Endothelial cell of umbilical vein (primary cell): Measurements from ENCODE around the gene CRY1. TPM values are rescaled to one million over a fixed set of nuclear protein-coding genes. Genes with fewer than 3 reads are reported as not detected.

Source experiments
- BruUV-seq: library from RNA; stranded (reverse); fragments of 400-500 nt; replicated peaks from 2 replicates; lab custom pipeline; 2021; lab: Mats Ljungman, UMichigan
- CTCF ChIA-PET: fragments of 300-600, 350-600 bp; sonication (Branson Sonifier 250); formaldehyde crosslinking; loops from one replicate; lab custom pipeline; 2021; ENCODE audit warnings: antibody characterized with exemption, inconsistent platforms; lab: Charles Lee
- POLR2A ChIA-PET: fragments of 300-600, 350-600 bp; sonication (Branson Sonifier 250); formaldehyde crosslinking; loops from one replicate; lab custom pipeline; 2021; ENCODE audit warnings: antibody characterized with exemption, inconsistent platforms; lab: Charles Lee
- DNase-seq: peaks from one replicate; pipeline ENCODE4 v3.0.0-alpha.2; 2011; ENCODE audit warnings: low read depth, low spot score
- FAIRE-seq: peaks from 2 replicates; lab custom pipeline; 2011; peaks lifted over from hg19 to GRCh38; lab: Jason Lieb, UNC
- H2AFZ ChIP-seq: 2 replicates; pipeline ENCODE4 v1.6.0; 2012; ENCODE audit warnings: low read depth, low read length, control low read depth, inconsistent platforms
- H3K27ac ChIP-seq: 2 replicates; pipeline ENCODE4 v1.5.1; 2011; ENCODE audit warnings: low read depth, mild to moderate bottlenecking, control low read depth, low read length, moderate library complexity; ENCODE audit not compliant: insufficient read depth
- H3K27me3 ChIP-seq, 2 experiments: 2 replicates each; pipeline versions ENCODE4 v1.6.0 to v1.6.1; 2011; ENCODE audit warnings: low read length in 2 of 2, mixed read lengths in 1 of 2; ENCODE audit not compliant: control insufficient read depth in 2 of 2, insufficient read depth in 2 of 2
- H3K36me3 ChIP-seq, 2 experiments: 2 replicates in 1 of 2; 3 replicates in 1 of 2; pipeline ENCODE4 v1.5.1; 2011; ENCODE audit warnings: low read length in 2 of 2, mild to moderate bottlenecking in 1 of 2, moderate library complexity in 1 of 2; ENCODE audit not compliant: control insufficient read depth in 2 of 2, insufficient read depth in 2 of 2; ENCODE audit errors: extremely low read depth in 1 of 2
- H3K4me1 ChIP-seq: 3 replicates; pipeline ENCODE4 v1.5.1; 2011; ENCODE audit warnings: mild to moderate bottlenecking, low read length; ENCODE audit not compliant: control insufficient read depth, insufficient read depth; ENCODE audit errors: extremely low read depth
- H3K4me2 ChIP-seq: 2 replicates; pipeline ENCODE4 v1.6.1; 2011; ENCODE audit warnings: low read length, control low read depth, mixed read lengths; ENCODE audit not compliant: insufficient read depth
- H3K4me3 ChIP-seq, 3 experiments: fragments of 200-600 bp in 1 of 3; sonication (generic), shearing (Covaris generic) in 1 of 3; replicated peaks in 1 of 3; 2 replicates each; pipeline ENCODE4 v1.5.1; 2011 to 2016; ENCODE audit warnings: control low read depth in 3 of 3, low read length in 3 of 3, mild to moderate bottlenecking in 2 of 3, inconsistent platforms in 1 of 3, low read depth in 1 of 3, moderate library complexity in 1 of 3; ENCODE audit not compliant: insufficient read depth in 1 of 3
- H3K79me2 ChIP-seq: 2 replicates; pipeline ENCODE4 v1.6.0; 2012; ENCODE audit warnings: low read length, inconsistent platforms; ENCODE audit not compliant: control insufficient read depth, insufficient read depth
- H3K9ac ChIP-seq: replicated peaks from 2 replicates; pipeline ENCODE3; 2011; ENCODE audit warnings: low read length, control low read depth; ENCODE audit not compliant: insufficient read depth; ENCODE audit errors: extremely low read depth
- H3K9me1 ChIP-seq: replicated peaks from 3 replicates; pipeline ENCODE4 v1.6.0; 2011; ENCODE audit warnings: mild to moderate bottlenecking, low read length; ENCODE audit not compliant: control insufficient read depth, insufficient read depth; ENCODE audit errors: extremely low read depth
- H3K9me3 ChIP-seq: replicated peaks from 2 replicates; pipeline ENCODE4 v1.5.1; 2012; ENCODE audit warnings: low read length, inconsistent platforms; ENCODE audit not compliant: control insufficient read depth, insufficient read depth
- H4K20me1 ChIP-seq: replicated peaks from 2 replicates; pipeline ENCODE3; 2011; ENCODE audit warnings: mild to moderate bottlenecking, low read length; ENCODE audit not compliant: control insufficient read depth, insufficient read depth; ENCODE audit errors: extremely low read depth
- CTCF ChIP-seq, 2 donors: IDR thresholded peaks; 1 replicate in 1 of 2; 2 replicates in 1 of 2; pipeline ENCODE4 v1.5.1; 2011; ENCODE audit warnings: low read length in 2 of 2, mild to moderate bottlenecking in 2 of 2, moderate library complexity in 2 of 2, control low read depth in 1 of 2, inconsistent platforms in 1 of 2, low read depth in 1 of 2; ENCODE audit not compliant: insufficient read depth in 1 of 2; ENCODE audit errors: extremely low read depth in 1 of 2
- EZH2 ChIP-seq: IDR thresholded peaks from 2 replicates; pipeline ENCODE4 v1.6.1; 2012; ENCODE audit warnings: borderline replicate concordance, low read depth, mild to moderate bottlenecking, moderate library complexity, low read length, inconsistent platforms; ENCODE audit not compliant: severe bottlenecking
- FOS ChIP-seq: IDR thresholded peaks from 2 replicates; pipeline ENCODE4 v1.6.1; 2011; ENCODE audit warnings: mild to moderate bottlenecking, low read length, moderate library complexity, borderline replicate concordance; ENCODE audit not compliant: insufficient read depth
- GATA2 ChIP-seq: IDR thresholded peaks from 2 replicates; pipeline ENCODE4 v1.7.0; 2011; ENCODE audit warnings: low read depth, mild to moderate bottlenecking, moderate library complexity, mixed read lengths, low read length; ENCODE audit not compliant: insufficient read length, insufficient read depth
- JUN ChIP-seq: IDR thresholded peaks from 2 replicates; pipeline ENCODE4 v1.6.1; 2011; ENCODE audit warnings: borderline replicate concordance, low read depth; ENCODE audit not compliant: insufficient read length, insufficient read depth
- MAX ChIP-seq: IDR thresholded peaks from 2 replicates; pipeline ENCODE4 v1.6.1; 2011; ENCODE audit not compliant: insufficient read depth, insufficient read length
- MYC ChIP-seq: IDR thresholded peaks from one replicate; pipeline ENCODE4 v1.6.1; 2011; ENCODE audit warnings: mild to moderate bottlenecking, low read depth, low read length
- POLR2A ChIP-seq: IDR thresholded peaks from 2 replicates; pipeline ENCODE4 v1.6.1; 2012; ENCODE audit warnings: low read depth, mild to moderate bottlenecking, control low read depth, low read length
- POLR2AphosphoS5 ChIP-seq: IDR thresholded peaks from 2 replicates; pipeline ENCODE4 v1.6.1; 2012; ENCODE audit warnings: low read depth, mild to moderate bottlenecking, control low read depth, low read length, moderate library complexity; ENCODE audit not compliant: insufficient read depth
- dilution Hi-C: fragments of 300-500 bp; cut with MboI; formaldehyde crosslinking; loops from one replicate; pipeline ENCODE4 v1.15.0; 2019; ENCODE audit warnings: low sequenced_read_pairs; ENCODE audit not compliant: extremely low pct_ligation_motif_present
- intact Hi-C: fragments of 100-400 bp; cut with micrococcal nuclease; formaldehyde crosslinking; loops from one replicate; pipeline ENCODE4 v1.10.0; 2022
- polyA plus RNA-seq, 4 experiments: library from polyadenylated mRNA; depleted of rRNA in 3 of 4; stranded (reverse) in 3 of 4; unstranded in 1 of 4; fragments of >200 nt; gene quantifications; 2 replicates each; pipeline versions ENCODE4 v1.2.1 to v1.2.3, GENCODE V29; 2011 to 2012; ENCODE audit warnings: missing spikeins in 1 of 4
- total RNA-seq: library from RNA; stranded (reverse); gene quantifications from 2 replicates; pipeline ENCODE4 v1.2.3, GENCODE V29; 2021

Gene CRY1
- total and polyA plus RNA-seq, 2 donors (not counting 3 experiments of a cell fraction or from before 2014, with no cell fraction given): 11.4 to 21.0 TPM

GRCh38 chr12:107138990-107139389 lies 45.6 kb upstream of the CRY1 start:
- Histone ChIP-seq H3K9me1 (no peaks in the 10 kb centered on the region), H3K27ac (no peak overlapping the region), H3K27me3 (no peaks in the 10 kb centered on the region), H3K36me3 (no peaks in the 10 kb centered on the region), H3K79me2 (no peaks in the 10 kb centered on the region), H3K4me3 (no peak overlapping the region), H3K4me2 (no peak overlapping the region), H3K9me3 (no peaks in the 10 kb centered on the region), H3K4me1 (no peaks in the 10 kb centered on the region), H3K9ac (no peak overlapping the region), H2AFZ (no peak overlapping the region), H4K20me1 (no peaks in the 10 kb centered on the region)
- no TSS peak for BruUV-seq
- intact Hi-C loops (no loop called here), dilution Hi-C loops (loop anchor here (25.0 kb wide), 1 partner anchor 473 kb away; no protein-coding TSS in a partner anchor)
- TF ChIP-seq MYC: no peak
- no peak for TF ChIP-seq FOS
- TF ChIP-seq JUN: no peak
- no peak for TF ChIP-seq CTCF (IDR thresholded peaks at IDR 0.05; ENCODE audit: extremely low read depth in 1 of 2, insufficient read depth in 1 of 2, low read depth in 1 of 2, low read length in 2 of 2)
- no peak for TF ChIP-seq EZH2
- TF ChIP-seq POLR2A: no peak
- TF ChIP-seq GATA2: no peak
- no peak for TF ChIP-seq MAX
- no peak for TF ChIP-seq POLR2AphosphoS5
- ChIA-PET CTCF (no interaction called here), POLR2A (no interaction called here)
- DNase-seq (no peak), FAIRE-seq (no peak)
